Inflammatory macrophage treated with lipopolysaccharide for 1 hour (primary cell): ENCODE measurements around the gene PSAPL1.
A peak's percentile ranks its signal among the peaks of the same experiment; 100 is the strongest.
"Not testable (repeated sequence)": the region's sequence is repeated elsewhere in the genome, so short reads cannot be mapped to it uniquely, and the experiment has no call there.

Experiments used
- DNase-seq, 2 donors: peaks; one replicate each; pipeline ENCODE4 v3.0.0-alpha.2; 2020 to 2022

The PSAPL1 gene

GRCh38 chr4:7457201-7458065, 22.7 kb upstream of the PSAPL1 start:
- no peak for DNase-seq

GRCh38 chr4:7452802-7453201, 18.1 kb upstream of the PSAPL1 start:
- not testable (repeated sequence) for DNase-seq

GRCh38 chr4:7451800-7452199, 17.1 kb upstream of the PSAPL1 start:
- DNase-seq, result no peak

- no peak for DNase-seq
Observed at GRCh38 chr4:7451434-7451789, 16.7 kb upstream of the PSAPL1 start.

- no peak for DNase-seq
Observed at GRCh38 chr4:7450775-7451433, 16.2 kb upstream of the PSAPL1 start.

- no peak for DNase-seq
Observed at GRCh38 chr4:7448036-7448435, 13.3 kb upstream of the PSAPL1 start.

- DNase-seq, result no peak
Observed at GRCh38 chr4:7447236-7447635, 12.5 kb upstream of the PSAPL1 start.

GRCh38 chr4:7444731-7445130, 10.0 kb upstream of the PSAPL1 start:
- no peak for DNase-seq

GRCh38 chr4:7444314-7444713, 9.6 kb upstream of the PSAPL1 start:
- no peak for DNase-seq

DNA sequence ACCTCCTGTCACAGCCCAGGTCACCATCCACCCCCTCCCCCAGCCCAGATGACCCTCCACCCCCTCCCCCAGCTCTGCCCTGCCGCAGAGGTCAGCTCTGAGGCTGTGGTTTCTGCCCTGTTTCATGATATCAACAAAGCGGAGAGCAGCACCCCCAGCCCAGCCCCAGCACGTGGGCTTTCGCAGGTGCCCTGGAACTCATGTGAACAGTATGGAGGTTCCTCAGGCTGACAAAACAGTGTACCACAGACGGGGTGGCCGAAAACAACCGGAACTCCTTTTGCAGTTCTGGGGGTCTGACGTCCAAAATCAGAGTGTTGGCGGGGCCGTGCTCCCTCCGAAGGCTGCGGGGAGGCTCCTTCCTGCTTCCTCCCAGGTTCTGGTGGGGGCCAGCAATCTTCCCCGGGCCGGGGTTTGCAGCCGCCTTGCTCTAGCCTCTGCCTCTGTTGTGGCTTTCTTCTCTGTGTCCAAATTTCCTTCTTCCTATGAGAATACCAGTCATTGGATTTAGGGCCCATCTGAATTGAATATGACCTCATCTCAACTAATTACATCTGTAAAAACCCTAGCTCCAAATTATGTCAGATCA, 7.9 kb upstream of the PSAPL1 start:
- no peak for DNase-seq

- DNase-seq, result no peak
Observed at GRCh38 chr4:7441201-7441600, 6.5 kb upstream of the PSAPL1 start.

- no peak for DNase-seq
Observed at GRCh38 chr4:7439699-7440098, 5.0 kb upstream of the PSAPL1 start.

- no peak for DNase-seq
Observed at GRCh38 chr4:7436256-7436655, 1.5 kb upstream of the PSAPL1 start.

DNA sequence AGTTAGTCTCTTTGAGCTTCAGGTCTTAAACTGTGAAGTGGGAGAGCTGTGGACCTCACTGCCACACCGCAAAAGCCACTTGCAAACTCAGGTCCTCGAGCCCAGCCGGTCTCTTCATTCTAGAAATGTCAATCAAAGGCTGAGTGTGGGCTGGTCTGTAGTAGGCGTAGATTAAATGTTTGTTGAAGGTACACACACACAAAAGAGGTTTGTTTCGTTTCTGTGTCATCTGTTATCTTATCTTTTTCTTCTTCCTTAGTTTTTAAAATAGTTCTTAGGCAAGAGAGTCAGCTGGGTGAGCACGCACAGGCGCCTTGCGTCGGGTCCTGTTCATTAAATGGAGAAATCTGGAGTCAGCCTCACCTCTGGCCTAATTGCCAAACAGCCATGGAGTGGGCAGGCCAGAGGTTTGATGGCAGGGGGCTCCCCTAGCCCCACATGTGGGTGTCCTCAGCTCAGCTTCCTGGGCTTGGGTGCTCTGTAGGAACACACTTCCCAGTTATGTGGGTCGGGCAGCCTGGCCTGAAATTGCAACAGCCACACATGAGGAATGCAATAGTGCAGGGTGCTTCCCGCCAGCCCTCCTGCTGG, 836 bp upstream of the PSAPL1 start:
- peak in 1 of 2 donors; percentile 45 for DNase-seq

- no peak for DNase-seq
Observed at GRCh38 chr4:7434141-7434765, 477 bp downstream of the PSAPL1 start.

DNA sequence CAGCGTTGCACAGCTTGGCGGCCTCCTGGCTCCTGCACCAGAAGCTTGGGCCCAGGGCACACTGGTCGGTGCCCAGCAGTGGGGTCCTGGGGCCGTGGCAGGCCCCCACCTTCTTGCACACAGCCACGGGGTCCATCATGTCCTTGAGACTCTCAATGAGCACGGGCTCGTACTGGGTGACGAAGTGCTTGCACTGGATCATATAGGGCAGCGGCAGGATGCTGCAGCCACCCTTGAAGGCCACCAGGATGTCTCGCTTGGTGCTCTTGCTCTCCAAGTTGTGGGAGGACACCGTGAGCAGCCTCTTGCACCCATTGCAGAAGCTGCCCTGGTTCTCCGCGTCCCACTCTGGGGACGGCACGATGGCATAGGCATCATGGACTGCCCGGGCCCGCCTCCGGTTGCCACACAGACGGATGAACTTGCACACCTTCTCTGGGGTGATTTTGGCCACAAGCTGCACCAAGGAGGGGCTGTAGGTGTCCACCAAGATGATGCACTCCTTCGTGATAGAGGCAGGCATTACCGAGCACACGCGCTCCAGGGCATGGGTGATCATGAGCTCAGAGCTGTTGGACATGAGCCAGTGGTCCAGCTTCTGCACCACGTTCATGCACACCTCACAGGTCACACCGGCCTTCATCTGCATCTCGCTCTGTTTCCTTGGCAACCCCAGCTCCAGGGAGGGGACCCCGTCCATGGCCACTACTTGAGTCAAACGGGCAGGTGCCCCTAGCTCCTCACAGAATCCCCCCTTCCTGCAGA, 1.2 kb downstream of the PSAPL1 start:
- DNase-seq, result no peak

GRCh38 chr4:7432531-7433375, 2.0 kb downstream of the PSAPL1 start:
- DNase-seq, result no peak

- DNase-seq, result no peak
Observed at GRCh38 chr4:7431696-7432530, 2.8 kb downstream of the PSAPL1 start.

GRCh38 chr4:7430965-7431695, 3.6 kb downstream of the PSAPL1 start:
- DNase-seq, result no peak
